ENCODE measurements around the gene SAP130.

Gene SAP130

DNA sequence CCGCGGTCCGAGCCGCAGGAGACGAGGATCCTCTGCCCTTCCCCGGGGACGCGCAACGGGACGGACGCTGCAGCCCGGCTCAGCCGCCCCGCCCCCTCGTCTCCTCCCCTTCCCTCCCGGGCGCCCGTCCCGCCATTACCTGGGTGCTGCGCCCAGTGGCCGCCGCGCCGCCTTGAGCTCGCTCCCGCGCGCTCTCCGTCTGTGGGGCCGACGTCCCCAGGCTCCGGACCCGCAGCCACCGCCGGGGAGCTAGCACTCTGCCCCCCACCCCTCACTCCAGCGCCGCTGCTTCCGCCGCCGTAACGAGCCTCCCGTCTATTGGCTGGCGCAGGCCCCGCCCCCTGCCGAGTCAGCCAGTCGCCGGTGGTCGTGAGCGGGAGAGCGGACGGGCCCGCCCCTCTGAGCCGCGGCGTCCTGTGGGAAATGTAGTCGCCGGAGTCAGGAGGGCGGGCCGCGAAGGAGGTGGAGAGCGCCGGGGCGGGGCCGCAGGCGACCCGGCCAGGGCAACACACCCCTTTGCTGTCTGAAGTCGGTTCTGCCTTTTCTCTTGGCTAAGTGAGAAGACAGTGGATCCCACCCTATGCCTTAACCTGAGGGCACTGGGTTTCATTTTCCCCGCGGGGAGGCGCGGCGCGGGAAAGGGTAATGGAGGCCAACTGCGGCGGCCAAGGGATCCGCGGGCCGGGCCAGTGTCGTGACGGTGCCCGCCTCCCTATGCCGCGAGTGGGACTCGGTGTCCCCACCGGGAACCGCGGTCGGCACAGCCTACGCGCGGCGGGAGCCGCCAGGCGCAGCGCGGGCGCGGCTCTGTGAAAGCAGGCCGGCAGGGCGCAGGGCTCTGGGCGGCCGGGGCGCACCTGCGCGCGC, at the start of gene SAP130:
TSS of gene SAP130 (minus strand) at position 259 of the 867 bp plus-strand sequence. CDS start 1,767 bp downstream, outside the sequence.
- TF ChIP-seq, protein P1, sequence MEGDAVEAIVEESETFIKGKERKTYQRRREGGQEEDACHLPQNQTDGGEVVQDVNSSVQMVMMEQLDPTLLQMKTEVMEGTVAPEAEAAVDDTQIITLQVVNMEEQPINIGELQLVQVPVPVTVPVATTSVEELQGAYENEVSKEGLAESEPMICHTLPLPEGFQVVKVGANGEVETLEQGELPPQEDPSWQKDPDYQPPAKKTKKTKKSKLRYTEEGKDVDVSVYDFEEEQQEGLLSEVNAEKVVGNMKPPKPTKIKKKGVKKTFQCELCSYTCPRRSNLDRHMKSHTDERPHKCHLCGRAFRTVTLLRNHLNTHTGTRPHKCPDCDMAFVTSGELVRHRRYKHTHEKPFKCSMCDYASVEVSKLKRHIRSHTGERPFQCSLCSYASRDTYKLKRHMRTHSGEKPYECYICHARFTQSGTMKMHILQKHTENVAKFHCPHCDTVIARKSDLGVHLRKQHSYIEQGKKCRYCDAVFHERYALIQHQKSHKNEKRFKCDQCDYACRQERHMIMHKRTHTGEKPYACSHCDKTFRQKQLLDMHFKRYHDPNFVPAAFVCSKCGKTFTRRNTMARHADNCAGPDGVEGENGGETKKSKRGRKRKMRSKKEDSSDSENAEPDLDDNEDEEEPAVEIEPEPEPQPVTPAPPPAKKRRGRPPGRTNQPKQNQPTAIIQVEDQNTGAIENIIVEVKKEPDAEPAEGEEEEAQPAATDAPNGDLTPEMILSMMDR (IDR thresholded peaks at IDR 0.05; ENCODE audit: low read depth, low read length) = no peak
- DNase-seq (ENCODE audit: low read depth in 2 of 2) = peak; percentile 94 to 97
- peak within 1 kb of the TSS; percentile 92 to 98 for H3K4me3 ChIP-seq (replicated peaks in 1 of 2; ENCODE audit: low read depth in 2 of 2, low read length in 2 of 2)

DNA sequence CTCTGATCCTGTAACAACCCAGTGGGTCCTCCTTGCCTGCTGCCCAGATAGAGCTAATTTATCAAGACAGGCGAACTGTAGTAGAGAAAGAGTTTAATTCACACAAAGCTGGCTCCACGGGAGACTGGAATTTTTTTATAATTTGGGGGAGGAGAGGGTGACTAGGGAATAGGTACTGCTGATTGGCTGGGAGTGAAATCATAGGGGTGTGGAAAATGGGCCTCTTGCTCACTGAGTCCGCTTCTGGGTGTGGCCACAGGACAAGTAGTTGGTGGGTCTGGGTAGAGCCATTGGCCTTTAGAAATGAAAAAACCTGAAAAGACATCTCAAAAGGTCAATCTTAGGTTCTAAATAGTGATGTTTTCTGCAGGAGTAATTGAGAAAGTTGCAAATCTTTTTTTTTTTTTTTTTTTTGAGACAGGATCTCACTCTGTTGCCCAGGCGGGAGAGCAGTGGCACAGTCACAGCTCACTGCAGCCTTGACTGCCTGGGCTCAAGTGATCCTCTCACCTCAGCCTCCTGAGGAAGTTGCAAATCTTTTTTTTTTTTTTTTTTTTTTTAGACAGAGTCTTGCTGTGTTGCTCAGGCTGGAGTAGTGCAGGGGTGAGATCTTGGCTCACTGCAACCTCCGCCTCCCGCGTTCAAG, 48.7 kb upstream of the SAP130 start:
- TF ChIP-seq, protein P1 (IDR thresholded peaks at IDR 0.05; ENCODE audit: low read depth, low read length) = no peak
- no peak overlapping the region for H3K4me3 ChIP-seq (replicated peaks in 1 of 2; ENCODE audit: low read depth in 2 of 2, low read length in 2 of 2)
- DNase-seq (ENCODE audit: low read depth in 2 of 2) = no peak

DNA sequence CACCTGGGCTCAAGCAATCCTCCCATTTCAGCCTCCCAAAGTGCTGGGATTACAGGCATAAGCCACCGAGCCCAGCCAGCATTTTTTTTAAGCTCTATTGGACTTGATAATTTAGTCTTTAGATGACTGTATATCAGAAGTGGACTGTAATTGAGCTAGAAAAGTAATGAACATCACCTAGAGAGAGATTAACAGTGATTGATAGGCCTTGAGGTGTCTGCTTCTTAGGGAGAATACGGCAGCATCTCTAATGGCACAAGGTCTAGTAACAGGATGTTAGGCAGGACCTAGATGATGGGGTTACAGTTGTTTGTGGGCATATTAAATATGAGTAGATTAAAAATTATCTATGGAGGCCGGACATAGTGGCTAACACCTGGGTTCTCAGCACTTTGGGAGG, 45.4 kb upstream of the SAP130 start:
- no peak overlapping the region for H3K4me3 ChIP-seq (replicated peaks in 1 of 2; ENCODE audit: low read depth in 2 of 2, low read length in 2 of 2)
- no peak for DNase-seq (ENCODE audit: low read depth in 2 of 2)
- TF ChIP-seq, protein P1 (IDR thresholded peaks at IDR 0.05; ENCODE audit: low read depth, low read length) = no peak

DNA sequence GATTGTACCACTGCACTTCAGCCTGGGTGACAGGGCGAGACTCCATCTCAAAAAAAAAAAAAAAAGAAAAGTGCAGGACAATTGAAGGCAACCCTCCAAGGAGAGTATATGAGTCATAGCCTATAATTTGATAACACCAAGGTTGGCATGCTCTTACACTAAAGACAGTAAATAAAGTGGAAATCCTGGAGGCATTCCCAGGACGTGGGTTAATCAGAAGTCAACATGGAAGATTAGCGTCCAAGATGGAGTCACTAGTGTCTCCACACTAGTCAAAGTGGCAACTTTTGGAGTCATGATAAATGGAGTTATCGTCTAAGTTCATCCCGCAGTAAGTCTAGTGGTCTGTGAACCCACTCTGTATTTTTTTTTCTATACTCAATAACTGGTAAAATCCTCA, 41.9 kb upstream of the SAP130 start:
- no peak overlapping the region for H3K4me3 ChIP-seq (replicated peaks in 1 of 2; ENCODE audit: low read depth in 2 of 2, low read length in 2 of 2)
- DNase-seq (ENCODE audit: low read depth in 2 of 2) = peak; percentile 18 to 77
- TF ChIP-seq, protein P1 (IDR thresholded peaks at IDR 0.05; ENCODE audit: low read depth, low read length) = no peak

DNA sequence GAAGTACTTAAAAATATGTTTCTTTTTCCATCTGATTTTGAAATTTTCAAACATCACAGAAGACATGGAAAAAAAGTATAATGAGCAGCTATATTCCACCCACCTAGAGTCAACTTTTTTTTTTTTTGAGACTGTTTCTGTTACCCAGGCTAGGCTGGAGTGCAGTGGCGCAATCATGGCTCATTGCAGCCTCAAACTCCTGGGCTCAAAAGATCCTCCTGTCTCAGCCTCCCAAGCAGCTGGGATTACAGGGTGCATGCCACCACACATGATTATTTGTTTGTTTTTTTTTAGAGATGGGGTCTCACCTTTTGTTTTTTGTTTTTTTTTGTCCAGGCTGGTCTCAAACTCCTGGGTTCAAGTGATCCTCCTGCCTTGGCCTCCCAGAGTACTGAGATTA, 36.5 kb upstream of the SAP130 start:
- TF ChIP-seq, protein P1 (IDR thresholded peaks at IDR 0.05; ENCODE audit: low read depth, low read length) = no peak
- no peak overlapping the region for H3K4me3 ChIP-seq (replicated peaks in 1 of 2; ENCODE audit: low read depth in 2 of 2, low read length in 2 of 2)
- no peak for DNase-seq (ENCODE audit: low read depth in 2 of 2)

DNA sequence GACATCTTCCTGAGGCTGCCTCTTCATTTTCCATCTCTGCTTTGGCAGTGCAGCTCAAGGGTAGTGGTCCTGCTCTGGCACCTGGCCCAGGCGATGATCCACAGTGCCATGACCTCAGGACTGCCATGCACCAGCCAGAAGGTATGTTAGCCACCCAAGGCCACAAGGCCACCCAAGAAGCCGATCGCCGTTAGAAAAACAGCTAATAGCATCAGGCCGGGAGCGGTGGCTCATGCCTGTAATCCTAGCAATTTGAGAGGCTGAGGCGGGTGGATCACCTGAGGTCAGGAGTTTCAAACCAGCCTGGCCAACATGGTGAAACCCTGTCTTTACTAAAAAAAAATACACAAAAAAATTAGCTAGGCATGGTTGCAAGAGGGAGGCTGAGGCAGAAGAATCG, 34.7 kb upstream of the SAP130 start:
- TF ChIP-seq, protein P1 (IDR thresholded peaks at IDR 0.05; ENCODE audit: low read depth, low read length) = no peak
- no peak overlapping the region for H3K4me3 ChIP-seq (replicated peaks in 1 of 2; ENCODE audit: low read depth in 2 of 2, low read length in 2 of 2)
- no peak for DNase-seq (ENCODE audit: low read depth in 2 of 2)

All from cardiac fibroblast (primary cell).